ENCODE measurements around the gene KCNH4.
A peak's percentile ranks its signal among the peaks of the same experiment; 100 is the strongest.
"Not testable (repeated sequence)": the region's sequence is repeated elsewhere in the genome, so short reads cannot be mapped to it uniquely, and the experiment has no call there.

The KCNH4 gene

GRCh38 chr17:42159796-42160530 lies 21.0 kb downstream of the KCNH4 start:
- no peak overlapping the region for H3K4me3 ChIP-seq (ENCODE audit: low read depth, low read length)
- TF ChIP-seq CTCF (IDR thresholded peaks at IDR 0.05; ENCODE audit: low read depth, low read length), result no peak

- H3K4me3 ChIP-seq (ENCODE audit: low read depth, low read length), result peak overlapping the region; percentile 44
- no peak for TF ChIP-seq CTCF (IDR thresholded peaks at IDR 0.05; ENCODE audit: low read depth, low read length)
Measured at GRCh38 chr17:42155614-42156045, 25.3 kb downstream of the KCNH4 start.

GRCh38 chr17:42153919-42154742 lies 26.8 kb downstream of the KCNH4 start:
- no peak for TF ChIP-seq CTCF (IDR thresholded peaks at IDR 0.05; ENCODE audit: low read depth, low read length)
- peak overlapping the region; percentile 79 for H3K4me3 ChIP-seq (ENCODE audit: low read depth, low read length)

- H3K4me3 ChIP-seq (ENCODE audit: low read depth, low read length), result no peak overlapping the region
- TF ChIP-seq CTCF (IDR thresholded peaks at IDR 0.05; ENCODE audit: low read depth, low read length), result no peak
Measured at GRCh38 chr17:42146911-42147607, 33.9 kb downstream of the KCNH4 start.

- H3K4me3 ChIP-seq (ENCODE audit: low read depth, low read length), result not testable (repeated sequence)
Measured at GRCh38 chr17:42143138-42143537, 37.8 kb downstream of the KCNH4 start.

GRCh38 chr17:42142371-42142896 lies 38.5 kb downstream of the KCNH4 start:
- H3K4me3 ChIP-seq (ENCODE audit: low read depth, low read length), result peak overlapping the region; percentile 1; the same call in 1 of the 2 replicates
- TF ChIP-seq CTCF (IDR thresholded peaks at IDR 0.05; ENCODE audit: low read depth, low read length), result no peak

- no peak overlapping the region for H3K4me3 ChIP-seq (ENCODE audit: low read depth, low read length)
- TF ChIP-seq CTCF (IDR thresholded peaks at IDR 0.05; ENCODE audit: low read depth, low read length), result no peak
Measured at GRCh38 chr17:42141382-42141781, 39.6 kb downstream of the KCNH4 start.

- H3K4me3 ChIP-seq (ENCODE audit: low read depth, low read length), result not testable (repeated sequence)
Measured at GRCh38 chr17:42140690-42141089, 40.3 kb downstream of the KCNH4 start.

All from WI38 (cell line).